Measurements from ENCODE around the gene TFPI.
"Not testable (repeated sequence)": the region's sequence is repeated elsewhere in the genome, so short reads cannot be mapped to it uniquely, and the experiment has no call there.

Gene TFPI

DNA sequence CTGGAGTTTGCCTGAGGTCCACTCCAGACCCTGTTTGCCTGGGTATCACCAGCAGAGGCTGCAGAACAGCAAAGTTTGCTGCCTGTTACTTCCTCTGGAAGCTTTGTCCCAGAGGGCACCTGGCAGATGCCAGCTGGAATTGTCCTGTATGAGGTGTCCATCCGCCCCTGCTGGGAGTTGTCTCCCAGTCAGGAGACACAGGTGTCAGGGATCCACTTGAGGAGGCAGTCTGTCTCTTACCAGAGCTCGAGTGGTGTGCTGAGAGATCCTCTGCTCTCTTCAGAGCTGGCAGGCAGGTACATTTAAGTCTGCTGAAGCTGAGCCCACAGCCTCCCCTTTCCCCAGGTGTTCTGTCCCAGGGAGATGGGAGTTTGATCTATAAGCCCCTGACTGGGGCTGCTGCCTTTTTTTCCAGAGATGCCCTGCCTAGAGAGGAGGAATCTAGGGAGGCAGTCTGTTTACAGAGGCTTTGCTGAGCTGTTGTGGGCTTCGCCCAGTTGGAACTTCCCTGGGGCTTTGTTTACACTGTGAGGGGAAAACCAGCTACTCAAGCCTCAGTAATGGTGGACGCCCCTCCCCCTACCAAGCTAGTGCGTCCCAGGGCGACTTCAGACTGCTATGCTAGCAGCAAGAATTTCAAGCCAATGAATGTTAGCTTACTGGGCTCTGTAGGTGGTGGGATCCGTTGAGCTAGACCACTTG, 34.7 kb downstream of the TFPI start:
- TF ChIP-seq, protein P1, sequence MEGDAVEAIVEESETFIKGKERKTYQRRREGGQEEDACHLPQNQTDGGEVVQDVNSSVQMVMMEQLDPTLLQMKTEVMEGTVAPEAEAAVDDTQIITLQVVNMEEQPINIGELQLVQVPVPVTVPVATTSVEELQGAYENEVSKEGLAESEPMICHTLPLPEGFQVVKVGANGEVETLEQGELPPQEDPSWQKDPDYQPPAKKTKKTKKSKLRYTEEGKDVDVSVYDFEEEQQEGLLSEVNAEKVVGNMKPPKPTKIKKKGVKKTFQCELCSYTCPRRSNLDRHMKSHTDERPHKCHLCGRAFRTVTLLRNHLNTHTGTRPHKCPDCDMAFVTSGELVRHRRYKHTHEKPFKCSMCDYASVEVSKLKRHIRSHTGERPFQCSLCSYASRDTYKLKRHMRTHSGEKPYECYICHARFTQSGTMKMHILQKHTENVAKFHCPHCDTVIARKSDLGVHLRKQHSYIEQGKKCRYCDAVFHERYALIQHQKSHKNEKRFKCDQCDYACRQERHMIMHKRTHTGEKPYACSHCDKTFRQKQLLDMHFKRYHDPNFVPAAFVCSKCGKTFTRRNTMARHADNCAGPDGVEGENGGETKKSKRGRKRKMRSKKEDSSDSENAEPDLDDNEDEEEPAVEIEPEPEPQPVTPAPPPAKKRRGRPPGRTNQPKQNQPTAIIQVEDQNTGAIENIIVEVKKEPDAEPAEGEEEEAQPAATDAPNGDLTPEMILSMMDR (IDR thresholded peaks at IDR 0.05; ENCODE audit: low read depth, low read length), result no peak
- no peak overlapping the region for H3K4me3 ChIP-seq (ENCODE audit: low read depth, low read length)
- no peak for DNase-seq (ENCODE audit: low read depth, low spot score)
- in situ Hi-C loops (cut with HindIII; ENCODE audit: low sequenced_read_pairs), result no loop called here

DNA sequence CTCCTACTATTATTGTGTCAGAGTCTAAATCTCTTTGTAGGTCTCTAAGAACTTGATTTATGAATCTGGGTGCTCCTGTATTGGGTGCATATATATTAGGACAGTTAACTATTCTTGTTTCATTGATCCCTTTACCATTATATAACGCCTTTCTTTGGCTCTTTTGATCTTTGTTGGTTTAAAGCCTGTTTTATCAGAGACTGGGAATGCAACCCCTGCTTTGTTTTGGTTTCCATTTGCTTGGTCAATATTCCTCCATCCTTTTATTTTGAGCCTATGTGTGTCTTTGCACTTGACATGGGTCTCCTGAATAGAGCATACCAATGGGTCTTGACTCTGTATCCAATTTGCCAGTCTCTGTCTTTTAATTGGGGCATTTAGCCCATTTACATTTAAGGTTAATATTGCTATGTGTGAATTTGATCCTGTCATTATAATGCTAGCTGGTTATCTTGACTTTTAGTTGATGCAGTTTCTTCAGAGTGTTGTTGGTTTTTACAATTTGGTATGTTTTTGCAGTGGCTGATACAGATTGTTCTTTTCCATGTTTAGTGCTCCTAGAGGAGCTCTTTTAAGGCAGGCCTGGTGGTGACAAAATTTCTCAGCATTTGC, 36.4 kb downstream of the TFPI start:
- in situ Hi-C loops (cut with HindIII; ENCODE audit: low sequenced_read_pairs); H3K4me3 ChIP-seq (ENCODE audit: low read depth, low read length); DNase-seq (ENCODE audit: low read depth, low spot score): not testable (repeated sequence)

DNA sequence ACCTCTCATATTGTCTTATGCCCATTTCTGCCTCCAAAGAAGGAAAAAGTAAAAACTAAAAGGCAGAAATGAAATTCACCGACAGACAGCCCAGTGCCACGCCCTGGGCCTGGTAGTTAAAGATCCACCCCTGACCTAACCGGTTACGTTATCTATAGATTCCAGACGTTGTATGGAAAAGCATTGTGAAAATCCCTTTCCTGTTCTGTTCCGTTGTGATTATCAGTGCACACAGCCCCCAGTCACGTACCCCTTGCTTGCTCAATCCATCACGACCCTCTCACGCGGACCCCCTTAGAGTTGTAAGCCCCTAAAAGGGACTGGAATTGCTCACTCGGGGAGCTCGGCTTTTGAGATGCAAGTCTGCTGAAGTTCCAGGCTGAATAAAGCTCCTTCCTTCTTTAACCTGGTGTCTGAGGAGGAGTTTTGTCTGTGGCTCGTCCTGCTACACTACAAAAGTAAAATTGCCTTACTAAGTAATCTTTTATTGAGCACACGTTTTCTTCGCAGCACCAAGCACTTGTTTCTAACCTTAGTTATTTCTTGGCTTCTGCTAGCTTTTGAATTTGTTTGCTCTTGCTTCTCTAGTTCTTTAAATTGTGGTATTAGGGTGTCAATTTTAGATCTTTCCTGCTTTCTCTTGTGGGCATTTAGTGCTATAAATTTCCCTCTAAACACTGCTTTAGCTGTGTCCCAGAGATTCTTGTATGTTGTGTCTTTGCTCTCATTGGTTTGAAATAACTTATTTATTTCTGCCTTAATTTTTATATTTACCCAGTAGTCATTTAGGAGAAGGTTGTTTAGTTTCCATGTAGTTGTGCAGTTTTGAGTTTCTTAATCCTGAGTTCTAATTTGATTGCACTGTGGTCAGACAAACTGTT, 37.4 kb downstream of the TFPI start:
- DNase-seq (ENCODE audit: low read depth, low spot score); in situ Hi-C loops (cut with HindIII; ENCODE audit: low sequenced_read_pairs); H3K4me3 ChIP-seq (ENCODE audit: low read depth, low read length): not testable (repeated sequence)

DNA sequence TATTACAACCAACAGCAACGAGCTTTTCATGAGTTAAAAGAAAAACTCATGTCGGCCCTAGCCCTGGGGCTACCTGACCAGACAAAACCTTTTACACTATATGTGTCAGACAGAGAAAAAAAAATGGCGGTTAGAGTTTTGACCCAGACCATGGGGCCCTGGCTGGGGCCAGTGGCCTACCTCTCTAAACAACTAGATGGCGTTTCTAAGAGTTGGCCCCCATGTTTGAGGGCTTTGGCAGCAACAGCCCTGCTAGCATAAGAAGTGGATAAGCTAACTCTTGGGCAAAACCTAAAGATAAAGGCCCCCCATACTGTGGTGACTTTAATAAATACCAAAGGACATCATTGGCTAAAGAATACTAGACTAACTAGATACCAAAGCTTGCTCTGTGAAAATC, 39.3 kb downstream of the TFPI start:
- TF ChIP-seq, protein P1 (IDR thresholded peaks at IDR 0.05; ENCODE audit: low read depth, low read length), result no peak
- in situ Hi-C loops (cut with HindIII; ENCODE audit: low sequenced_read_pairs), result no loop called here
- no peak for DNase-seq (ENCODE audit: low read depth, low spot score)
- H3K4me3 ChIP-seq (ENCODE audit: low read depth, low read length), result no peak overlapping the region

DNA sequence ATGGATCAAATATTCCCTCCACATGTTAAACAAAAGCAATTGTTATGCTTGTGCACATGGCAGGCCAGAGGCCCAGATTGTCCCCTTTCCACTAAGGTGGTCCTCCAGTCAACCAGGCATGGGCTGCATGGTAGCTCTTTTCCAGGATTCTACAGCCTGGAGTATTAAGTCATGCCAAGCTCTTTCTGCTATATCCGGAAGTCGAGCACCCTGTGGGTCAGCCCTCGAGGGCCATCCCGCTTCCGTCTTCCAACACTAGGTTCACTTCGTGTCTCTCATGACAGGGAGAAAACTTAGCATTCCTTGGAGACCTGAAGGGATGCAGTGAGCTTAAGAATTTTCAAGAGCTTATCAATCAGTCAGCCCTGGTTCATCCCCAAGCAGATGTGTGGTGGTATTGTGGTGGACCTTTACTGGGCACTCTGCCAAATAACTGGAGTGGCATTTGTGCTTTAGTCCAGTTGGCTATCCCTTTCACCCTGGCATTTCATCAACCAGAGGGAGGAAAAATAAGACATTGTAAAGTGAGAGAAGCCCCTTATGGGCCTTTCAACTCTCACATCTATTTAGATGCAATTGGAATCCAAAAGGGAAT, 39.9 kb downstream of the TFPI start:
- in situ Hi-C loops (cut with HindIII; ENCODE audit: low sequenced_read_pairs); H3K4me3 ChIP-seq (ENCODE audit: low read depth, low read length); DNase-seq (ENCODE audit: low read depth, low spot score): not testable (repeated sequence)

DNA sequence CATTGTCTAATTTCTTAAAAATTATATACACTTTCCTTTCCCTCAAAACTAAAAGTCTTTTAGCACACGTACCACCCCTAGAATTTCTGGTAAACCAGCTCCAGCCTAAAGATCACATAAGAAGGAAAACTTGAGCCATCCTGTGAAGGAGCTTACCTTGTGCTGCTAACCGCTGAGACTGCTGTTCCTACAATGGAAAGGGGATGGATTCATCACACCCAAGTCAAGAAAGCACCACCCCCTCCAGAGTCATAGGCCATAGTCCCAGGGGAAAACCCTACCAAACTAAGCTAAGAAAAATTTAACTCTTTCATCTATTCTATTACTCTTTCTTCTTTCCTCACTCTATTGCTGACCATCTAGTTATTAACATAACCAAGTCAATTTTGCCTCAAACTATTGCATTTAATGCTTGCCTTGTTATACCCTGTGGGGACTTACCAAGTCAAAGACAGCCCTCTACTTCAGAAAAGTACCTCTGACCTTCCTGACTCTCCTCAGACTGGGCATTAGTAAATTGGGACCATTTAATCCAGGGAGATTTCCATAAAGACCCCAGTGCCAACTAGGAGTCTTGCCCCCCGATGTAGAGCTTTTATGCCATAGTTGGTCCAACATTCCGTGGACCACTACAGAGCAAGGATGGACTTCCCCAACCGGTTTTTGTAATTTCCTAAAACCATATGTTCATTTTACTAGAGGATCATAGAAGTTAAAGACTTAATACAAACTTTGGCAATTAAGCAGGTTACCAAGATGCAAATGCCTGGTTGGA, 40.6 kb downstream of the TFPI start:
- H3K4me3 ChIP-seq (ENCODE audit: low read depth, low read length); in situ Hi-C loops (cut with HindIII; ENCODE audit: low sequenced_read_pairs); DNase-seq (ENCODE audit: low read depth, low spot score): not testable (repeated sequence)

DNA sequence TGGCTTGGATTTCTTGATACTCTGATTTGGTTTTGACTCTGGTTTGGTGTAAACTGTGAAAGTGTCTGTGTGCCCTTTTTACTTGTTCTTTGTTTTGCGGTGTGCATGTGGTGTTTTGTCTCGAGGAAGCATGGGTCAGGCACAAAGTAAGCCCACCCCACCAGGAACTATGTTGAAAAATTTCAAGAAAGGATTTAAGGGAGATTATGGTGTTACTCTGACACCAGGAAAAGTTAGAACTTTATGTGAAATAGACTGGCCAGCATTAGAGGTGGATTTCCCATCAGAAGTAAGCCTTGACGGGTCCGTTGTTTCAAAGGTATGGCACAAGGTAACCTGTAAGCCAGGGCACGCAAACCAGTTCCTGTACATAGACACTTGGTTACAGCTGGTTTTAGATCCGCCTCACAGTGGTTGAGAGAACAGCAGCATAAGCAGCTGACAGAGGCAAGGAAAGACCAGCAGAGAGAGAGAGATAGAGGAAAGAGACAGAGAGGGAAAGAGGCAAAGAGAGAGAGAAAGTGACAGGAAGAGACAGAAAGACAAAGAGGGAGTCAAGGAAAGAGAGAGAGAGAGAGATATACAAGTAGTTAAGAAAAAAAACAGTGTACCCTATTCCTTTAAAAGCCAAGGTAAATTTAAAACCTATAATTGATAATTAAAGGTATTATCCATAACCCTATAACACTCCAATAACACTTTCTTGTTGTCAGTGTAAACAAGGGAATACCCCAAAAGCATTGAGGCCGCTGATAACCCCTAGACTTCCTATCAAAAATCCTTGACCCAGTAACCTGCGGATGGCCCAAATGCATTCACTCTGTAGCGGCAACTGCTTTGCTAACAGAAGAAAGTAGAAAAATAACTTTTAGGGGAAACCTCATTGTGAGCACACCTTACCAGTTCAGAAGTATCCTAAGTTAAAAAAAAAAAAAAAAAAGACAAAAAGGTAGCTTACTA, 42.6 kb downstream of the TFPI start:
- DNase-seq (ENCODE audit: low read depth, low spot score), result no peak
- H3K4me3 ChIP-seq (ENCODE audit: low read depth, low read length), result no peak overlapping the region
- in situ Hi-C loops (cut with HindIII; ENCODE audit: low sequenced_read_pairs), result no loop called here

DNA sequence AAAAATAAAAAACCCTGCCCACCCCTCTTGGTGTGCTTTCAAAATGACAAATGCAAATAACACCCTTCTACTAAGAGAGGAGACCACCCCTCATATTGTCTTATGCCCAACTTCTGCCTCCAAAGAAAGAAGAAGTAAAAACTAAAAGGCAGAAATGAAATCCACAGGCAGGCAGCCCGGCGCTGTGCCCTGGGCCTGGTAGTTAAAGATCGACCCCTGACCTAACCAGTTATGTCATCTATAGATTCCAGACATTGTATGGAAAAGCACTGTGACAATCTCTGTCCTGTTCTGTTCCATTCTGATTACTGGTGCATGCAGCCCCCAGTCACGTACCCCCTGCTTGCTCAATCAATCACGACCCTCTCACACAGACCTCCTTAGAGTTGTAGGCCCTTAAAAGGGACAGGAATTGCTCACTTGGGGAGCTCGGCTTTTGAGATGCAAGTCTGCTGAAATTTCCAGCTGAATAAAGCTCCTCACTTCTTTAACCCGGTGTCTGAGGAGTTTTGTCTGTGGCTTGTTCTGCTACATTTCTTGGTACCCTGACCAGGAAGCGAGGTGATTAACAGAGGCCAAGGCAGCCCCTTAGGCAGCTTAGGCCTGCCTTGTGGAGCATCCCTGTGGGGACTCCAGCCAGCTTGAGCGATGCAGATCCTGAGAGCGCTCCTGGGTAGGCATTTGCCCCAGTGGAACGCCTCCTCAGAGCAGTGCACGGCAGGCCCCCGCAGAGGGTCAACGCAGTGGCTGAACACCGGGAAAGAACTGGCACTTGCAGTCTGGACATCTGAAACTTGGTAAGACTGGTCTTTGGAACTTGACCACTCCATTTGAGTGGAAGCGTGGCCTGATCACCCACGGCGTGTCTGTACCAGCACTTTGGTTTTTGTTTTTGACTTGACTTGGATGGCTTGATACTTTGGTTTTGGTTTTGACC, 43.5 kb downstream of the TFPI start:
- in situ Hi-C loops (cut with HindIII; ENCODE audit: low sequenced_read_pairs), result not testable (repeated sequence)

More for the DNA sequence above, 42.6 kb downstream of the TFPI start:
- TF ChIP-seq, protein P1 (IDR thresholded peaks at IDR 0.05; ENCODE audit: low read depth, low read length), result no peak

More for the DNA sequence above, 43.5 kb downstream of the TFPI start:
- not testable (repeated sequence) for DNase-seq (ENCODE audit: low read depth, low spot score); H3K4me3 ChIP-seq (ENCODE audit: low read depth, low read length)
